HFFc6 (cell line): ENCODE data around the gene NTMT1. TPM values are rescaled to one million over a fixed set of nuclear protein-coding genes. Genes with fewer than 3 reads are reported as not detected.

Experiments
- DNase-seq: peaks from one replicate; pipeline ENCODE4 v3.0.0-alpha.2; 2018
- H3K27ac Mint-ChIP-seq: 2 replicates; pipeline ENCODE4 v1.8.0; 2020; ENCODE audit warnings: mild to moderate bottlenecking, mixed read lengths
- H3K27me3 Mint-ChIP-seq: 2 replicates; pipeline ENCODE4 v1.8.0; 2021; ENCODE audit warnings: mild to moderate bottlenecking, moderate library complexity, mixed read lengths; ENCODE audit not compliant: insufficient read depth
- H3K36me3 Mint-ChIP-seq: 2 replicates; pipeline ENCODE4 v1.8.0; 2021; ENCODE audit warnings: low read depth, mixed read lengths
- H3K4me1 Mint-ChIP-seq: 2 replicates; pipeline ENCODE4 v1.8.0; 2020; ENCODE audit warnings: low read depth, mixed read lengths
- H3K4me3 Mint-ChIP-seq: 2 replicates; pipeline ENCODE4 v1.8.0; 2020; ENCODE audit warnings: mild to moderate bottlenecking, moderate library complexity, mixed read lengths
- H3K9me3 Mint-ChIP-seq: 2 replicates; pipeline ENCODE4 v1.8.0; 2020; ENCODE audit warnings: mild to moderate bottlenecking, mixed read lengths
- total RNA-seq, 6 experiments: library from RNA; stranded (reverse); fragmentation: NEBNext Ultra II Directional; extraction: Animal tissue kit (Norgen Biotek cat#: 25700); gene quantifications; 2 replicates in 1 of 6; 3 replicates in 5 of 6; pipeline ENCODE4 v1.2.3, GENCODE V29; 2021
- TF ChIP-seq, protein P1 (sequence below): fragments of 200-600 bp; sonication (generic); IDR thresholded peaks from 2 replicates; pipeline ENCODE4 v1.5.0; 2021; ENCODE audit warnings: antibody characterized with exemption, mild to moderate bottlenecking

The NTMT1 gene
- total RNA-seq, 6 experiments from 2014 or later: 81.6 to 90.0 (median 87.7) TPM

DNA sequence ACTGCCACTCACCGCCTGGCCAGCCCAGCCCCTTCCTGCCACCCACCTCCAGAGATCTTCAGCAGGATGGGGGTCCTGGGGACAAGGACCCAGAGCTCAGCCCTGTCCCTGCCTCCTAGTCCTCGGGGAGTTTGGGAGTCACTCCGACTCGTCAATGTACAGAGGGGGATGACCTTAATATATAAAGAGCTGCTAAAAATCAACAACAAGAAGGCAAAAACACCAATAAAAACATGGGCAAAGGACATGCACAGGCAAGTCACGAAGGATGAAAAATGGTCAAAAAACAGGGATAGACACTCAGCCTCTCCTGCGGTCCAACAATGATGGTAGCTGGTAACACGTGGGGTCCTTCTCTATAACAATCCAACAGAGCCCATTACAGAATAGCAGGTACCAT, 20.7 kb downstream of the NTMT1 start:
- TF ChIP-seq, protein P1, sequence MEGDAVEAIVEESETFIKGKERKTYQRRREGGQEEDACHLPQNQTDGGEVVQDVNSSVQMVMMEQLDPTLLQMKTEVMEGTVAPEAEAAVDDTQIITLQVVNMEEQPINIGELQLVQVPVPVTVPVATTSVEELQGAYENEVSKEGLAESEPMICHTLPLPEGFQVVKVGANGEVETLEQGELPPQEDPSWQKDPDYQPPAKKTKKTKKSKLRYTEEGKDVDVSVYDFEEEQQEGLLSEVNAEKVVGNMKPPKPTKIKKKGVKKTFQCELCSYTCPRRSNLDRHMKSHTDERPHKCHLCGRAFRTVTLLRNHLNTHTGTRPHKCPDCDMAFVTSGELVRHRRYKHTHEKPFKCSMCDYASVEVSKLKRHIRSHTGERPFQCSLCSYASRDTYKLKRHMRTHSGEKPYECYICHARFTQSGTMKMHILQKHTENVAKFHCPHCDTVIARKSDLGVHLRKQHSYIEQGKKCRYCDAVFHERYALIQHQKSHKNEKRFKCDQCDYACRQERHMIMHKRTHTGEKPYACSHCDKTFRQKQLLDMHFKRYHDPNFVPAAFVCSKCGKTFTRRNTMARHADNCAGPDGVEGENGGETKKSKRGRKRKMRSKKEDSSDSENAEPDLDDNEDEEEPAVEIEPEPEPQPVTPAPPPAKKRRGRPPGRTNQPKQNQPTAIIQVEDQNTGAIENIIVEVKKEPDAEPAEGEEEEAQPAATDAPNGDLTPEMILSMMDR: no peak
- Mint-ChIP-seq H3K36me3 (peaks cover 4% of the 10 kb centered on the region; the same call in 1 of the 2 replicates), H3K27me3 (no peaks in the 10 kb centered on the region), H3K9me3 (no peaks in the 10 kb centered on the region), H3K4me1 (peaks cover 6% of the 10 kb centered on the region), H3K27ac (no peak overlapping the region), H3K4me3 (no peak overlapping the region)
- DNase-seq: no peak

DNA sequence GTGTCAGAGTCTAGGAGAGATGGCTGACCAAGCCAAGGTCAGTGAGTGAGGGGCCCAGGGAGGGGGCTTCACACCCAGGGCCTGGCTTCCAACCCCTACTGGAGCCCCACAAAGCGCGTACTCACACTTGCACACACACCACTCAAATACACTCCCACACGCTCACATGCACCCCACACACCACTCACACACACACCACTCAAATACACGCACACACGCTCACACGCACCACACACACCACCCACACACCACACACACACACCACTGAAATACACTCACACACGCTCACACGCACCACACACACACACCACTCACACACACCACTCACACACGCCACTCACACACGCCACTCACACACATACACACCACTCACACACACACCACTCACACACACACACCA, 21.7 kb downstream of the NTMT1 start:
- H3K27me3 Mint-ChIP-seq: no peaks in the 10 kb centered on the region
- H3K4me3 Mint-ChIP-seq: no peak overlapping the region
- H3K4me1 Mint-ChIP-seq: peaks cover 6% of the 10 kb centered on the region
- no peak overlapping the region for H3K27ac Mint-ChIP-seq
- DNase-seq: no peak
- no peaks in the 10 kb centered on the region for H3K9me3 Mint-ChIP-seq
- TF ChIP-seq, protein P1: no peak
- H3K36me3 Mint-ChIP-seq: peaks cover 4% of the 10 kb centered on the region; the same call in 1 of the 2 replicates

DNA sequence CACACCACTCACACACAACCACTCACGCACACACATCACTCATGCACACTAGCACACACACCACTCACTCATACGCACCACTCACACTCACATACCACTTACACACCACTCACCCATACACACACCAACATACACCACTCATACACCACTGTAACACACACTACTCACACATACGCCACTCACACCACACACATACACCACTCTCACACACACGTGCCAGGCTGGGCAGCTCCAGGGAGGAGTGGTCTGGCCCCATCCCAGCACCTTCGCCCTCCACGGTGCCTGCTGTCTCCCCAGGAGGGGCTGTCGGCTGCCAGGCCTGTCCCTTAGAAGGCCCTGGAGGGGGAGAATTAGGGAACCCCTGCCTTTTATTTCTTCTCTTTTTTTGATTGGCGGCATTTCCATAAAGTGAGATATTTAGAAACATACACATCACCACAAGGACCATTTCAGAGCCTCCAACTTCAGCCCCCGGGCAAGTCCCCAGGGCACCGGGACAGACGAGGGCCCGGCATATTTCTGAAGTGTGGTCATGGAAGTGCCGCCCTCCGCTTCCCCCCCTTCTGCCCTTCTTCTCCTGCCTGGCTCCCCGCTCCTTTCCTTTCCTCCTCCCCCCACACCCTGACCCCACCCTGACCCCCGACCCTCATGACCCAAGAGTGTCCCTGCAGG, 22.3 kb downstream of the NTMT1 start:
- Mint-ChIP-seq H3K4me1 (peaks cover 6% of the 10 kb centered on the region), H3K27me3 (no peaks in the 10 kb centered on the region), H3K27ac (no peak overlapping the region), H3K4me3 (no peak overlapping the region), H3K36me3 (peaks cover 4% of the 10 kb centered on the region; the same call in 1 of the 2 replicates), H3K9me3 (no peaks in the 10 kb centered on the region)
- no peak for DNase-seq
- TF ChIP-seq, protein P1: no peak

DNA sequence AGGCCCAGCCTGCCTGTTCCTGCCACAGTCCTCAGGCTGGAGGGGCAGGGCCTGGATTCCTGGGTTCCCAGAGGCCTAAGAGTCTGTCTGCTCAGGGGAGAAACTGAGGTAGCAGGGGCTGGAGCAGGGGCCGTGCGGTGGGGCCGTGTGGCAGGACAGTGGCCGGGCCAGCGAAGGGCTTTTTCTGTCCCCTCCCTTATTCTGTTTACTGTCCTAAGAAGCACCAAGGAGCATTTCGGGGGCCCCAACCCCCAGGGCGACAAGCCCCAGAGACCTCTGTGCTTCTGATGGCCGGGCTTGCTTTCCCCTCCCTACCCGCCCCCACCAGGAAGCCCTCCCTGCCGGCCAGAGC, 22.8 kb downstream of the NTMT1 start:
- H3K27me3 Mint-ChIP-seq: peaks cover 1% of the 10 kb centered on the region; the same call in 1 of the 2 replicates
- TF ChIP-seq, protein P1: no peak
- H3K4me3 Mint-ChIP-seq: no peak overlapping the region
- H3K27ac Mint-ChIP-seq: no peak overlapping the region
- DNase-seq: no peak
- H3K4me1 Mint-ChIP-seq: peaks cover 6% of the 10 kb centered on the region
- peaks cover 4% of the 10 kb centered on the region; the same call in 1 of the 2 replicates for H3K36me3 Mint-ChIP-seq
- H3K9me3 Mint-ChIP-seq: no peaks in the 10 kb centered on the region

DNA sequence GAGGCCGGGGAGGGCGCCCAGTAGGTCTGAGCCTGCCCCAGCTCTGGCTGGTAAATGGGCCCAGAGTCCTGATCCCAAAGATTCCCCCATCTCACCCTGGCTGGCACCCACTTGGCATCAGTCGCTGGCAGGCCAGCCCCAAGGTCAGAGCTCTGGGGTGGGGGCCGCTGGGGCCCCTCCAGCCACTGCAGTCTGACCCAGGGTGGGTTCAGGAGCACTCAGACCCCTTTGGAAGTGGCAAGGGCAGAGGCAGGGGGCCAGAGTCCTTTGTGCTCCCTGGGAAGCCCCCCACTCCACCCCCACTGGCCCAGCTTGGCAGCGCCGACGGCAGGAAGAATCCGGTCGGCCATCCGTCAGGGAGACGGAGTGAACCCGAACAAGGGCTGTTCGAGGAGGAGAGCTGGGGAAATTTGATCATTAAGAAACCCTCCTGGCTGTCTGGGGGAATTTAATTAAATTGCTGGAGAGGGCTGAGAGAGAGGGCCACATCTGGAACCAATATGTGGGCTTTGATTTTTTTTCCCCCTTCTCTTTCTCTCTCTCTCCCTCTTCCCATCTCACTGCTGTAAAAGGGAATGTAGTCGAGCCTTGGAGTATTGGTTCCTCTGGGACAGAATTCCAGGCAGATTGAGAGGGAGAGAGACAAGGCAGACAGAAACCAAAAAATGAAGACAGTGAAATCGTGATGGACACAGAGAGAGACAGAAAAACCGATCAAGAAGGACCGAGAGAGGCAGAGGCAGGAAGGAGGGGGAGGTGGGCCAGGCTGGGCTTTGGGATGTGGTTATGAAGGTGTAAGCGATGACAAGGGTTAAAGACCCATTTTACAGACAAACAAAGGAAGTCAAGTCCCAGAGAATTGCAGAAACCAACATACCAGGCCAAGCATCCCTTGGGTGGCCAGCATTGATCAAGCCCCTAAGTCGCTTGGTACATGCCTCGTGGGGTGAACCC, 24.0 kb downstream of the NTMT1 start:
- peaks cover 2% of the 10 kb centered on the region; the same call in 1 of the 2 replicates for H3K27me3 Mint-ChIP-seq
- TF ChIP-seq, protein P1: no peak
- no peak overlapping the region for H3K4me3 Mint-ChIP-seq
- no peak overlapping the region for H3K27ac Mint-ChIP-seq
- no peaks in the 10 kb centered on the region for H3K9me3 Mint-ChIP-seq
- no peak for DNase-seq
- peaks cover 6% of the 10 kb centered on the region for H3K4me1 Mint-ChIP-seq
- H3K36me3 Mint-ChIP-seq: peaks cover 4% of the 10 kb centered on the region; the same call in 1 of the 2 replicates
